AG04449 (cell line): ENCODE data around the gene ACOX3.

Source experiments
- CTCF ChIA-PET: fragments of 350-600 bp; formaldehyde crosslinking; extraction: SDS; loops from one replicate; lab custom pipeline; 2021; ENCODE audit warnings: antibody characterized with exemption; lab: Yijun Ruan, JAX
- POLR2A ChIA-PET: fragments of 400-600, 350-600 bp; formaldehyde crosslinking; extraction: SDS; loops from one replicate; lab custom pipeline; 2020; ENCODE audit warnings: antibody characterized with exemption, inconsistent platforms; lab: Yijun Ruan, JAX
- DNase-seq: peaks from one replicate; pipeline ENCODE4 v3.0.0-alpha.2; 2010; ENCODE audit warnings: low read depth, low spot score
- H3K4me3 ChIP-seq: 2 replicates; pipeline ENCODE4 v1.5.1; 2011; ENCODE audit warnings: low read depth, mild to moderate bottlenecking, control low read depth, low read length
- CTCF ChIP-seq: IDR thresholded peaks from one replicate; pipeline ENCODE4 v1.5.1; 2011; ENCODE audit warnings: mild to moderate bottlenecking, moderate library complexity, low read length, control low read depth, inconsistent platforms; ENCODE audit not compliant: insufficient read depth; ENCODE audit errors: missing control alignments

ACOX3 gene

GRCh38 chr4:8451440-8452182 is 11.1 kb upstream of the ACOX3 start:
- no peak overlapping the region for H3K4me3 ChIP-seq
- no peak for DNase-seq
- ChIA-PET POLR2A (no interaction called here), CTCF (interaction anchor here (1.7 to 4.7 kb wide), 3 partner anchors 8 to 17 kb away, joined by 4 to 37 read pairs (median 5); partner anchors contain the start of genes ACOX3 and TRMT44)
- no peak for TF ChIP-seq CTCF

GRCh38 chr4:8446122-8446521 is 5.6 kb upstream of the ACOX3 start:
- ChIA-PET CTCF (interaction anchor here (1.7 to 3.3 kb wide), 2 partner anchors 10 to 22 kb away, joined by 5 to 14 read pairs; no protein-coding TSS in a partner anchor), POLR2A (no interaction called here)
- no peak overlapping the region for H3K4me3 ChIP-seq
- DNase-seq = no peak
- TF ChIP-seq CTCF = no peak

GRCh38 chr4:8443801-8444200 is 3.3 kb upstream of the ACOX3 start:
- POLR2A ChIA-PET = interaction anchor here (0.6 kb wide), 1 partner anchor 169 kb away, joined by 3 read pairs; no protein-coding TSS in a partner anchor
- TF ChIP-seq CTCF = no peak
- no peak for DNase-seq
- CTCF ChIA-PET = no interaction called here
- H3K4me3 ChIP-seq = no peak overlapping the region

GRCh38 chr4:8442596-8443358 is 2.3 kb upstream of the ACOX3 start:
- DNase-seq = no peak
- POLR2A ChIA-PET = interaction anchor here (0.6 kb wide), 1 partner anchor 170 kb away, joined by 3 read pairs; no protein-coding TSS in a partner anchor
- CTCF ChIA-PET = interaction anchor here (1.4 kb wide), 1 partner anchor 12 kb away, joined by 3 read pairs; no protein-coding TSS in a partner anchor
- H3K4me3 ChIP-seq = no peak overlapping the region
- no peak for TF ChIP-seq CTCF

GRCh38 chr4:8441499-8442091 is 1.1 kb upstream of the ACOX3 start:
- DNase-seq = no peak
- CTCF ChIA-PET = interaction anchor here (0.8 to 2.8 kb wide), 3 partner anchors 10 to 199 kb away, joined by 3 to 7 read pairs (median 3); no protein-coding TSS in a partner anchor
- POLR2A ChIA-PET = interaction anchor here (1.8 kb wide), 1 partner anchor 13 kb away, joined by 10 read pairs; no protein-coding TSS in a partner anchor
- TF ChIP-seq CTCF = no peak
- peak overlapping the region; percentile 81 for H3K4me3 ChIP-seq
